PC-9 (cell line): Measurements from ENCODE around the gene MRPL4.

ENCODE experiments used
- EZH2 ChIP-seq: fragments of 200-600 bp; sonication (generic); IDR thresholded peaks from 2 replicates; pipeline ENCODE4 v1.8.0; 2017; ENCODE audit warnings: antibody characterized with exemption, low read depth
- TF ChIP-seq, protein P1 (sequence below): fragments of 200-600 bp; sonication (generic); conservative IDR thresholded peaks from 2 replicates; pipeline ENCODE4 v1.6.1; 2017; ENCODE audit warnings: mixed run types, antibody characterized with exemption, mild to moderate bottlenecking, moderate library complexity

DNA sequence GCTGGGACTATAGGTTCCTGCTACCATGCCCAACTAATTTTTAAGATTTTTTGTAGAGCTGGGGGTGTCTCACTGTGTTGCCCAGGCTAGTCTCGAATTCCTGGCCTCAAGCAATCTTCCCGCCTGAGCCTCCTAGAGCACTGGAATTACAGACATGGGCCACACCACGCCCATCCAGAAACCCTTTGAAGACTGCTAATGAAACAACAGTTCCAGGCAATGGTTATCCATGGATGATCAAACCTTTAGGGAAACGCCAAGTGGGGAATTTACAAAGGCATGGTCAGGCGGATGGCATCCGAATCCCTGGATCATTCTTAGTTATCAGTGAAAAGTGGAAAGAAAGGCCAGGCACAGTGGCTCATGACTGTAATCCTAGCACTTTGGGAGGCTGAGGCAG lies 40.3 kb upstream of the MRPL4 start:
- TF ChIP-seq, protein P1, sequence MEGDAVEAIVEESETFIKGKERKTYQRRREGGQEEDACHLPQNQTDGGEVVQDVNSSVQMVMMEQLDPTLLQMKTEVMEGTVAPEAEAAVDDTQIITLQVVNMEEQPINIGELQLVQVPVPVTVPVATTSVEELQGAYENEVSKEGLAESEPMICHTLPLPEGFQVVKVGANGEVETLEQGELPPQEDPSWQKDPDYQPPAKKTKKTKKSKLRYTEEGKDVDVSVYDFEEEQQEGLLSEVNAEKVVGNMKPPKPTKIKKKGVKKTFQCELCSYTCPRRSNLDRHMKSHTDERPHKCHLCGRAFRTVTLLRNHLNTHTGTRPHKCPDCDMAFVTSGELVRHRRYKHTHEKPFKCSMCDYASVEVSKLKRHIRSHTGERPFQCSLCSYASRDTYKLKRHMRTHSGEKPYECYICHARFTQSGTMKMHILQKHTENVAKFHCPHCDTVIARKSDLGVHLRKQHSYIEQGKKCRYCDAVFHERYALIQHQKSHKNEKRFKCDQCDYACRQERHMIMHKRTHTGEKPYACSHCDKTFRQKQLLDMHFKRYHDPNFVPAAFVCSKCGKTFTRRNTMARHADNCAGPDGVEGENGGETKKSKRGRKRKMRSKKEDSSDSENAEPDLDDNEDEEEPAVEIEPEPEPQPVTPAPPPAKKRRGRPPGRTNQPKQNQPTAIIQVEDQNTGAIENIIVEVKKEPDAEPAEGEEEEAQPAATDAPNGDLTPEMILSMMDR = no peak
- TF ChIP-seq EZH2 = no peak
